DOHH2 (cell line): ENCODE results near the gene CDC5L.

Experiments used
- H3F3A ChIP-seq: fragments of 200-600 bp; sonication (generic), shearing (Covaris generic); 2 replicates; pipeline ENCODE4 v1.6.0; 2016; ENCODE audit warnings: antibody characterized with exemption, mild to moderate bottlenecking; ENCODE audit not compliant: control insufficient read depth, insufficient read depth
- H3K27ac ChIP-seq: fragments of 200-600 bp; sonication (generic); 2 replicates; pipeline ENCODE4 v1.5.1; 2014; ENCODE audit warnings: low read depth, mild to moderate bottlenecking, low read length, moderate library complexity
- H3K27me3 ChIP-seq: fragments of 200-600 bp; sonication (generic); 2 replicates; pipeline ENCODE4 v1.6.1; 2014; ENCODE audit warnings: mild to moderate bottlenecking, low read length, mixed read lengths; ENCODE audit not compliant: control insufficient read depth
- H3K36me3 ChIP-seq: fragments of 200-600 bp; sonication (generic); 2 replicates; pipeline ENCODE4 v1.6.1; 2014; ENCODE audit warnings: mild to moderate bottlenecking, low read length, moderate library complexity, mixed read lengths; ENCODE audit not compliant: control insufficient read depth
- H3K4me1 ChIP-seq: fragments of 200-600 bp; sonication (generic); 2 replicates; pipeline ENCODE4 v1.6.1; 2014; ENCODE audit warnings: mild to moderate bottlenecking, low read length, mixed read lengths; ENCODE audit not compliant: control insufficient read depth
- H3K4me2 ChIP-seq: fragments of 200-600 bp; sonication (generic); 2 replicates; pipeline ENCODE4 v1.6.0; 2014; ENCODE audit warnings: mild to moderate bottlenecking, low read length, moderate library complexity
- H3K4me3 ChIP-seq: fragments of 200-600 bp; sonication (generic); 2 replicates; pipeline ENCODE4 v1.5.1; 2014; ENCODE audit warnings: mild to moderate bottlenecking, low read length, mixed read lengths
- H3K79me2 ChIP-seq: fragments of 200-600 bp; sonication (generic); 2 replicates; pipeline ENCODE4 v1.6.1; 2014; ENCODE audit warnings: mild to moderate bottlenecking, low read length, mixed read lengths; ENCODE audit not compliant: control insufficient read depth
- H3K9me2 ChIP-seq: fragments of 200-600 bp; sonication (generic); replicated peaks from 2 replicates; pipeline ENCODE4 v1.6.1; 2014; ENCODE audit warnings: mild to moderate bottlenecking, low read length, mixed read lengths; ENCODE audit not compliant: control insufficient read depth
- H3K9me3 ChIP-seq: fragments of 200-600 bp; sonication (generic); 2 replicates; pipeline ENCODE4 v1.6.1; 2014; ENCODE audit warnings: antibody characterized with exemption, low read length, mixed read lengths; ENCODE audit not compliant: control insufficient read depth, insufficient read depth
- H4K20me1 ChIP-seq: fragments of 200-600 bp; sonication (generic); 2 replicates; pipeline ENCODE4 v1.6.0; 2014; ENCODE audit warnings: low read depth, mild to moderate bottlenecking, antibody characterized with exemption, low read length, moderate library complexity; ENCODE audit not compliant: control insufficient read depth, insufficient read depth
- CTCF ChIP-seq: fragments of 200-600 bp; sonication (generic); IDR thresholded peaks from one replicate; pipeline ENCODE4 v1.5.1; 2014; ENCODE audit warnings: antibody characterized with exemption, mild to moderate bottlenecking, low read depth, low read length; ENCODE audit not compliant: poor library complexity, severe bottlenecking
- EZH2phosphoT487 ChIP-seq: fragments of 200-600 bp; sonication (generic); IDR thresholded peaks from 2 replicates; pipeline ENCODE4 v1.6.1; 2017; ENCODE audit warnings: borderline replicate concordance, mild to moderate bottlenecking, antibody characterized with exemption, low read length, moderate library complexity, mixed read lengths

Gene CDC5L

DNA sequence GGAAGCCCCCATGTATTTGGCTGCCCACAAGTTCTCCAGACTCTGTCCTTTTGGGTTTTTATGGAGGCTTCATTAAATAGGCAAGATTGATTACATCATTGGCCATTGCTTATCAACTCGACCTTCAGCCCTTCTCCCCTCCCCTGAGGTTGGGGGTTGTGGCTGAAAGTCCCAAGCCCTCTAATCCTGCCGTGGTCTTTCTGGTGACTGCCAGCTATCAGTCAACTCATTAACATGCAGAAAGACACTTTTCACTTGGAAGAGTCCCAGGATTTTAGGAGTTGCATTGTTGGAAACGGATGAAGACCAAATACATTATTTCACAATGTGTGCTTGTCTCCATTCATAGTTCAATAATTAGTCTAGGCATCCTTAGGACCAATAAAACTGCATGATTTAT, 9.5 kb downstream of the CDC5L start:
- Histone ChIP-seq H3K4me2 (no peak overlapping the region), H3K9me3 (no peaks in the 10 kb centered on the region), H3K4me1 (no peaks in the 10 kb centered on the region), H4K20me1 (no peaks in the 10 kb centered on the region), H3K36me3 (peaks cover 88% of the 10 kb centered on the region), H3K27me3 (no peaks in the 10 kb centered on the region), H3K79me2 (peaks cover 43% of the 10 kb centered on the region), H3K4me3 (no peak overlapping the region), H3F3A (no peaks in the 10 kb centered on the region), H3K9me2 (no peaks in the 10 kb centered on the region), H3K27ac (no peak overlapping the region)
- TF ChIP-seq EZH2phosphoT487 (no peak), CTCF (no peak)

DNA sequence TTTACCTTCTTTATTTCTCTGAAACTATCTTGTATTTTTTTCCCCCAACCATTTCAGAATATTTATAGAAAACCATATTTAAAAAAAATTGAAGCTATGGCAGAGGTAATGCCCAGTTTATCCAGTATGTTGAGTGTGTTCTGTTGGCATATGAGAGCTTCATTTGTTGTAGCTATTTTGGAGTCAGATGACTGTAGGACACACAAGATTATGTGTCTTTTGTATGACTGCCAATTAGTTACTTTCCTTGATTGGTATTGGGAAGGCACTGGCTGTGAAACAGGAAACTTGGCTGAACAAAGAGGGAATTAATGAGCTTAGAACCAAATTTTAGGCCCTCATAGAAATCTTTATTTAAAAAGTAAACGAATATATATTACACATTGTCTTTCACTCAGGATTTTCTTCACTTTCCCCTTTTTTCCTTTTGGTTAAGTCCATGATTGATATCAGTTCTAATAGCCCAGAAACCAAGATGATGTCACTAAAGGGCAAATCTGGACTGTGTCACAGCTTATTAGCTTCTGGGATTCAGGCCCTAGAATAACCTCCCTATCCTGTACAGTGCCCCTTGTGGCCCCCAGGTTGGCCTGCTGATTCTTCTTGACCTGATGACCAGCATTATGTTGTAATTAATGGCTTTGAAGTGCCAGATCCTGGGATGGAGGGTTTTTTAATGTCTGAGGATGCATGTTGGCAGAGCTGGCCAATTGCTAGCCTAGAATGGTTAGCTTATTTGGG, 10.1 kb downstream of the CDC5L start:
- Histone ChIP-seq H3K9me2 (no peaks in the 10 kb centered on the region), H3K27ac (no peak overlapping the region), H3K4me1 (no peaks in the 10 kb centered on the region), H3F3A (no peaks in the 10 kb centered on the region), H3K27me3 (no peaks in the 10 kb centered on the region), H4K20me1 (no peaks in the 10 kb centered on the region), H3K9me3 (no peaks in the 10 kb centered on the region), H3K4me2 (no peak overlapping the region), H3K79me2 (peaks cover 37% of the 10 kb centered on the region), H3K4me3 (no peak overlapping the region), H3K36me3 (peaks cover 86% of the 10 kb centered on the region)
- TF ChIP-seq CTCF, result no peak
- TF ChIP-seq EZH2phosphoT487, result no peak

DNA sequence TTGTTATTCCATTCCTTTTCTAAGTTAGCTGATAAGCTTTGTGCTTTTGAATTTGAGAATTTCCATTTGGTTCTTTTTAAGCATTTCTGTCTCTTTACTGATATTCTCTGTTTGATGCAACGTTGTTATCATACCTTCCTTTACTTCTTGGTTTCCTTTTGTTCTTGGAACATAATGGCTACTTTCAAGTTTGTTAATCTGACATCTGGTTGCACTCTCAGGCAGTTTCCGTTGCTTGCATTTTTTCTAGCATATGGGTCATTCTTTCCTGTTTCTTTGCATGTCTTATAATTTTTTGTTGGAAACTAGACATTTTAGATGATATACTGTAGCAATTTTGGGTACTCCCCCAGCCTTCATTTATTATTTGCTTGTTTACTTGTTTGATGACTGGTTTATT, 12.5 kb downstream of the CDC5L start:
- Histone ChIP-seq H3K9me2 (no peaks in the 10 kb centered on the region), H4K20me1 (no peaks in the 10 kb centered on the region), H3F3A (no peaks in the 10 kb centered on the region), H3K9me3 (no peaks in the 10 kb centered on the region), H3K4me2 (no peak overlapping the region), H3K27me3 (no peaks in the 10 kb centered on the region), H3K79me2 (peaks cover 35% of the 10 kb centered on the region), H3K4me1 (no peaks in the 10 kb centered on the region), H3K27ac (no peak overlapping the region), H3K36me3 (peaks cover 86% of the 10 kb centered on the region), H3K4me3 (no peak overlapping the region)
- TF ChIP-seq EZH2phosphoT487, result no peak
- no peak for TF ChIP-seq CTCF
